MM.1S (cell line): Measurements from ENCODE around the gene SDCCAG8.

Experiments used
- CTCF ChIP-seq: fragments of 300-600 bp; sonication (generic); IDR thresholded peaks from 2 replicates; pipeline ENCODE4 v1.5.1; 2016; ENCODE audit warnings: antibody characterized with exemption, low read length, mixed read lengths
- EZH2phosphoT487 ChIP-seq: fragments of 300-600 bp; sonication (generic); IDR thresholded peaks from 2 replicates; pipeline ENCODE4 v1.6.1; 2018; ENCODE audit warnings: antibody characterized with exemption, low read length

GRCh38 chr1:243364330-243364729 lies 108.5 kb downstream of the SDCCAG8 start:
- TF ChIP-seq CTCF = no peak
- no peak for TF ChIP-seq EZH2phosphoT487
